Measurements from ENCODE around the gene KREMEN1.

The KREMEN1 gene

DNA sequence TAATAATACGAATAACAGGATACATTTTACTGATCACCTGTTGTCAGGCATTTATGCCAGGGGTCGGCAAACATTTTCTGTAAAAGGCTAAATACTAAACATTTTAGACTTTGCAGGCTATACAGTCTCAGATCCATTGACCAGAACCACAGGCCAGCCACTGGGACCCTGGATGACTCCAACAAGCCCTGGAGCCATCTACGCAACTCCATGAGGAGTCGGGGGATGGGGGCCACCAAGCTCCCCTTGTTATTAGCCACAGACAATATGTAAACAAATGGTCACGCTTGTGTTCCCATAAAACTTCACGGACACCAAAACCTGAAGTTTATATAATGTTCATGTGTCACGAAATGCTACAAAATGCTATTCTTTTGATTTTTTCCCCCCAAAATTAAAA lies 78.5 kb downstream of the KREMEN1 start:
- no peak for TF ChIP-seq CTCF (conservative IDR thresholded peaks at IDR 0.05)
- H3K27ac ChIP-seq, result no peak overlapping the region

GRCh38 chr22:29152045-29152953 lies 79.5 kb downstream of the KREMEN1 start:
- H3K27ac ChIP-seq, result no peak overlapping the region
- no peak for TF ChIP-seq CTCF (conservative IDR thresholded peaks at IDR 0.05)

- no peak for TF ChIP-seq CTCF (conservative IDR thresholded peaks at IDR 0.05)
- H3K27ac ChIP-seq, result no peak overlapping the region
These were observed 80.3 kb downstream of the KREMEN1 start for GRCh38 chr22:29152954-29153719.

DNA sequence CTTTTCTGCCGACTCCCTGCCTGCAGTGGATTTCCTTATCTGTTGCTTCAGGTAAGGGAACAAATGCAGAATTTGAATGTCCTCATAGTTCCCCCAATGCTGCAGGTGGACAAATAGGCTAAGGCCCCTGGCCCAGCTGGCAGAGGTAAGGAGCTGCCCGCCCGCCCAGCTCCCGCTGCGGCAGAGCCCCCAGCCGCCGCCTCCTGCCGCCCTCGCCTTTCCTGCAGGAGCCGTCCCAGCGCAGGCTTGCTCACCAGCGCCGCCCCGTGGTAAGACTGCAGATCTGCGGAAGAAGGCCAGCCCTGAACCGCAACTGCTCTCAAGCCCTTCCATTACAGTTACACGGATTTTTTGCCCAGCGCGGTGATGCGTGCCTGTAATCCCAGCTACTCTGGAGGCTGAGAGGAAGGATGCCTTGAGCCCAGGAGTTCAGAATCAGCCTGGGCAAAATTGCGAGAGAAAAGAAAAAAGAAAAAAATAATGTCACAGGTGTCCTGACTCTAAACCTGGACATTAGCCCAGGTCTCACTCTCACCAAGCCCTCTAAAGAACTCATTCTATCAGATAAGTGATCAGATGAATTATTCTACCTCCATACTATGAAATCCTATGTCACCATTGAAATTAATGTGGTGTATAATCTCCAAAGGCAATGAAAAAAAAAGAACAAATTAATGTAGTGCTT lies 81.7 kb downstream of the KREMEN1 start:
- H3K27ac ChIP-seq, result peak overlapping the region; percentile 14; the same call in 1 of the 2 replicates
- peak; percentile 97 for TF ChIP-seq CTCF (conservative IDR thresholded peaks at IDR 0.05)

DNA sequence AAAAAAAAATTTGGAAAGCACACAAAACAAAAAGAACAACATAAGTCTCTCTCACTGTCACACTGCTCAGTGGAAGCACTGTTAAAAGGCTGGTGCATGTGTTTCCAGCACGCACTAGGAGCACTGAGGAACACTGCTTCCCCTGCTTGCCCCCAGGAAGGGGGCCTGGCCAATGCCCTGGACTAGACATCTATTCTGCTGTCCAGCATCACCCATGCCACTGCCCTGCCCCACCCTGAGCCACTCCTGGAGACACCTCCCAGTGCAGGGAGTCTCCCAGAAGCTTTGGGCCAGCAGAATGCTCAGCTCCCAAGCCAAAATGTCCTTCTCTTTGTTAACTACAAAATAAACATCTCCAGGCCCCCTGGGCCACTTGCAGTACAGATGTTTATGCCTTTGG lies 83.1 kb downstream of the KREMEN1 start:
- no peak overlapping the region for H3K27ac ChIP-seq
- no peak for TF ChIP-seq CTCF (conservative IDR thresholded peaks at IDR 0.05)

DNA sequence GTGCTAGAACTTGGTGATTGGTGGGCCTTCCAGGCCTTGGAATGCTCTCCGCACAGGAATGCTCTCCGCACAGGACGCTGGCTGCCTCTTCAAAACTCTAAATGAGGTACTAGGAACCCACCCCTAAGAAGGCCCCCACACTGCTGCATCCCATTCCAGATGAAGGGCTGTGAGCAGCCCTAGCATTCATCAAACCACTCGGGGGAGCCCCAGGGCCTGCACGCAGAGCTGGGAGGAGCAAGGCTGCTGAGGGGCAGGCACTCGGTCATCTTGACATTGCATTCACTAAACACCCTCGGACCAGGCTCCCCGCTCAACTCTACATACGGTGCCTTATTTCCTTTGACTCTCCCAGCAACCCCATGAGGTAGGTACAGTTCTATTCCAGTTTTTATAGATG lies 83.7 kb downstream of the KREMEN1 start:
- no peak overlapping the region for H3K27ac ChIP-seq
- TF ChIP-seq CTCF (conservative IDR thresholded peaks at IDR 0.05), result no peak

Measured in VCaP (cell line).